ENCODE results near the gene TPCN2.

Gene TPCN2

GRCh38 chr11:69154211-69154913 lies 105.6 kb downstream of the TPCN2 start:
- no peak for DNase-seq

- DNase-seq = no peak
These were observed 106.2 kb downstream of the TPCN2 start for GRCh38 chr11:69154938-69155301.

- no peak for DNase-seq
These were observed 106.8 kb downstream of the TPCN2 start, which contains the start of gene SMIM38 for GRCh38 chr11:69155302-69156234. Gene SMIM38, plus strand, starts transcription at chr11:69155935. Its CDS starts 1,912 bp downstream, at chr11:69157847.

GRCh38 chr11:69156235-69156639 lies 107.5 kb downstream of the TPCN2 start:
- no peak for DNase-seq

GRCh38 chr11:69156673-69157155 lies 108.0 kb downstream of the TPCN2 start:
- no peak for DNase-seq

GRCh38 chr11:69157156-69157821 lies 108.6 kb downstream of the TPCN2 start:
- no peak for DNase-seq

GRCh38 chr11:69157822-69158231 lies 109.1 kb downstream of the TPCN2 start:
- no peak for DNase-seq

GRCh38 chr11:69158301-69159149 lies 109.8 kb downstream of the TPCN2 start:
- no peak for DNase-seq

GRCh38 chr11:69159150-69159852 lies 110.6 kb downstream of the TPCN2 start:
- DNase-seq = no peak

GRCh38 chr11:69160296-69161116 lies 111.8 kb downstream of the TPCN2 start:
- no peak for DNase-seq

GRCh38 chr11:69161117-69161407 lies 112.3 kb downstream of the TPCN2 start:
- DNase-seq = no peak

GRCh38 chr11:69162505-69162904 lies 113.8 kb downstream of the TPCN2 start:
- DNase-seq = no peak

- no peak for DNase-seq
These were observed 115.1 kb downstream of the TPCN2 start for GRCh38 chr11:69163842-69164241.

- no peak for DNase-seq
These were observed 116.1 kb downstream of the TPCN2 start for GRCh38 chr11:69164824-69165223.

GRCh38 chr11:69165775-69166174 lies 117.0 kb downstream of the TPCN2 start:
- no peak for DNase-seq

GRCh38 chr11:69166218-69167115 lies 117.7 kb downstream of the TPCN2 start:
- peak; percentile 9 for DNase-seq

- DNase-seq = no peak
These were observed 118.6 kb downstream of the TPCN2 start for GRCh38 chr11:69167130-69167915.

GRCh38 chr11:69167916-69168691 lies 119.4 kb downstream of the TPCN2 start:
- no peak for DNase-seq

All from CD4-positive, alpha-beta T cell treated with Interleukin-17A for 4 hours (primary cell).